Transverse colon (tissue), 4 donors: ENCODE results near the gene SLC17A8. TPM values are rescaled to one million over a fixed set of nuclear protein-coding genes. Genes with fewer than 3 reads are reported as not detected.

Source experiments
- total RNA-seq, 4 donors: library from RNA; depleted of rRNA; stranded (reverse); fragments of >200 nt; gene quantifications; one replicate each; pipeline ENCODE4 v1.1.0, GENCODE V29; 2016

The SLC17A8 gene
- total RNA-seq, 4 donors from 2014 or later, result 5.4 to 21.8 (median 7.5) TPM

Other genes with a start within 250 kb of the SLC17A8 start
- 10 to 100 TPM in 3 of 4 donors, 1 to 10 TPM in 1; 3.8 to 44.1 (median 31.5) TPM for gene BLTP3B, start 214.2 kb upstream of the SLC17A8 start, total RNA-seq
- 10 to 100 TPM in 3 of 4 donors, 1 to 10 TPM in 1; 4.9 to 35.0 (median 13.7) TPM for gene ACTR6, start 156.3 kb upstream of the SLC17A8 start, total RNA-seq
- gene DEPDC4, start 90.0 kb upstream of the SLC17A8 start, total RNA-seq, result under 1 TPM in 3 of 4 donors, not detected in 1; 0.55 to 1.00 (median 0.95) TPM
- gene SCYL2, start 89.9 kb upstream of the SLC17A8 start, total RNA-seq, result 10 to 100 TPM; 68.0 to 84.4 (median 72.6) TPM
- gene NR1H4, start 116.8 kb downstream of the SLC17A8 start, total RNA-seq, result 10 to 100 TPM; 10.7 to 50.7 (median 28.8) TPM
- 10 to 100 TPM in 2 of 4 donors, 1 to 10 TPM in 1, under 1 TPM in 1; 0.80 to 15.7 (median 7.6) TPM for gene GAS2L3, start 216.6 kb downstream of the SLC17A8 start, total RNA-seq